Sigmoid colon (tissue), 4 donors: ENCODE results near the gene LIM2.

Experiments used
- EP300 ChIP-seq, 4 donors: sonication (generic); formaldehyde crosslinking; IDR thresholded peaks; one replicate each; pipeline ENCODE4 v1.6.1; 2017; ENCODE audit warnings: antibody characterized with exemption in 4 of 4
- POLR2A ChIP-seq, 2 donors: fragments of 450-650 bp; IDR thresholded peaks; one replicate each; pipeline ENCODE4 v1.6.1; 2016; ENCODE audit warnings: antibody characterized with exemption in 2 of 2, mild to moderate bottlenecking in 2 of 2, moderate library complexity in 2 of 2
- POLR2AphosphoS5 ChIP-seq, 4 donors: sonication (generic); formaldehyde crosslinking; IDR thresholded peaks; one replicate each; pipeline ENCODE4 v1.6.1; 2017; ENCODE audit warnings: antibody characterized with exemption in 4 of 4
- TF ChIP-seq, protein P1 (sequence below), 4 experiments: fragments of 450-650 bp in 3 of 4; fragments of 200-600 bp in 1 of 4; IDR thresholded peaks; one replicate each; pipeline ENCODE4 v1.5.1; 2016 to 2019; ENCODE audit warnings: antibody characterized with exemption in 4 of 4, mild to moderate bottlenecking in 3 of 4, moderate library complexity in 2 of 4

- TF ChIP-seq, protein P1, sequence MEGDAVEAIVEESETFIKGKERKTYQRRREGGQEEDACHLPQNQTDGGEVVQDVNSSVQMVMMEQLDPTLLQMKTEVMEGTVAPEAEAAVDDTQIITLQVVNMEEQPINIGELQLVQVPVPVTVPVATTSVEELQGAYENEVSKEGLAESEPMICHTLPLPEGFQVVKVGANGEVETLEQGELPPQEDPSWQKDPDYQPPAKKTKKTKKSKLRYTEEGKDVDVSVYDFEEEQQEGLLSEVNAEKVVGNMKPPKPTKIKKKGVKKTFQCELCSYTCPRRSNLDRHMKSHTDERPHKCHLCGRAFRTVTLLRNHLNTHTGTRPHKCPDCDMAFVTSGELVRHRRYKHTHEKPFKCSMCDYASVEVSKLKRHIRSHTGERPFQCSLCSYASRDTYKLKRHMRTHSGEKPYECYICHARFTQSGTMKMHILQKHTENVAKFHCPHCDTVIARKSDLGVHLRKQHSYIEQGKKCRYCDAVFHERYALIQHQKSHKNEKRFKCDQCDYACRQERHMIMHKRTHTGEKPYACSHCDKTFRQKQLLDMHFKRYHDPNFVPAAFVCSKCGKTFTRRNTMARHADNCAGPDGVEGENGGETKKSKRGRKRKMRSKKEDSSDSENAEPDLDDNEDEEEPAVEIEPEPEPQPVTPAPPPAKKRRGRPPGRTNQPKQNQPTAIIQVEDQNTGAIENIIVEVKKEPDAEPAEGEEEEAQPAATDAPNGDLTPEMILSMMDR (IDR thresholded peaks at IDR 0.05): no peak
- TF ChIP-seq EP300 (IDR thresholded peaks at IDR 0.05) (no peak), POLR2AphosphoS5 (IDR thresholded peaks at IDR 0.05) (peak; percentile 85 to 99 (median 96)), POLR2A (IDR thresholded peaks at IDR 0.05) (peak; percentile 52 to 64)
Observed at GRCh38 chr19:51366389-51367254, 21.2 kb downstream of the LIM2 start.
